Activated naive CD8-positive, alpha-beta T cell treated with anti-CD3 and anti-CD28 coated beads for 36 hours (primary cell): Measurements from ENCODE around the gene FNIP2. TPM values are rescaled to one million over a fixed set of nuclear protein-coding genes. Genes with fewer than 3 reads are reported as not detected.
"Not testable (repeated sequence)": the region's sequence is repeated elsewhere in the genome, so short reads cannot be mapped to it uniquely, and the experiment has no call there.

Source experiments
- DNase-seq: peaks from one replicate; pipeline ENCODE4 v3.0.0; 2021
- H3K27ac Mint-ChIP-seq: one replicate; pipeline ENCODE4 v1.8.0; 2022; ENCODE audit warnings: mild to moderate bottlenecking, moderate library complexity, mixed read lengths
- H3K27me3 Mint-ChIP-seq: one replicate; pipeline ENCODE4 v1.8.0; 2022; ENCODE audit warnings: mild to moderate bottlenecking, mixed read lengths
- H3K36me3 Mint-ChIP-seq: one replicate; pipeline ENCODE4 v1.8.0; 2021; ENCODE audit warnings: mild to moderate bottlenecking, mixed read lengths
- H3K4me1 Mint-ChIP-seq: one replicate; pipeline ENCODE4 v1.8.0; 2021; ENCODE audit warnings: mixed read lengths
- H3K4me3 Mint-ChIP-seq: one replicate; pipeline ENCODE4 v1.8.0; 2022; ENCODE audit warnings: mild to moderate bottlenecking, moderate library complexity, mixed read lengths
- H3K9me3 Mint-ChIP-seq: one replicate; pipeline ENCODE4 v1.8.0; 2022; ENCODE audit warnings: mixed read lengths
- total RNA-seq, 2 experiments: library from RNA; stranded (reverse); gene quantifications; one replicate each; pipeline ENCODE4 v1.2.3, GENCODE V29; 2021

Gene FNIP2
- total RNA-seq, 2 experiments from 2014 or later, result 10.9 to 11.5 TPM

DNA sequence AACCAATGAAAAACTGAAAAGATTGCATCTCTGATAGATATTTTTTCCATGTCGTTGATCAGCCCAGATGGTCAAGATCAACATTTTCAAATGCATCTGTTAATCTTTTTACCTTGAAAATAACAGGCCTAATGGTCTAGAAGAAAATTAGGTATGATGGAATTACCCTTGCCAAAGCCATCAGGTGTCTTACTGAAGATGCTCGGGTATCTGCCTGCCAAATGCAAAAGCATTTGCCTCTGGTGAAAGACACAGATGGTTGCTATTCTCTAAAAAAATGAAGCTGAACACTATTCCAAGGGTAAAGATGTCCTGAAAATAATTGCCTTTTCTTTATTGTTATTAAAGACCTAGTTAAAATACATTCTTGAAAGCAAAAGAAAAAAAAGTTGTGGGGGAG lies 126.0 kb downstream of the FNIP2 start:
- DNase-seq, result no peak
- H3K4me1 Mint-ChIP-seq, result no peaks in the 10 kb centered on the region
- no peak overlapping the region for H3K27ac Mint-ChIP-seq
- H3K36me3 Mint-ChIP-seq, result peaks cover 37% of the 10 kb centered on the region
- H3K27me3 Mint-ChIP-seq, result no peaks in the 10 kb centered on the region
- H3K4me3 Mint-ChIP-seq, result no peak overlapping the region
- peaks cover 14% of the 10 kb centered on the region for H3K9me3 Mint-ChIP-seq

DNA sequence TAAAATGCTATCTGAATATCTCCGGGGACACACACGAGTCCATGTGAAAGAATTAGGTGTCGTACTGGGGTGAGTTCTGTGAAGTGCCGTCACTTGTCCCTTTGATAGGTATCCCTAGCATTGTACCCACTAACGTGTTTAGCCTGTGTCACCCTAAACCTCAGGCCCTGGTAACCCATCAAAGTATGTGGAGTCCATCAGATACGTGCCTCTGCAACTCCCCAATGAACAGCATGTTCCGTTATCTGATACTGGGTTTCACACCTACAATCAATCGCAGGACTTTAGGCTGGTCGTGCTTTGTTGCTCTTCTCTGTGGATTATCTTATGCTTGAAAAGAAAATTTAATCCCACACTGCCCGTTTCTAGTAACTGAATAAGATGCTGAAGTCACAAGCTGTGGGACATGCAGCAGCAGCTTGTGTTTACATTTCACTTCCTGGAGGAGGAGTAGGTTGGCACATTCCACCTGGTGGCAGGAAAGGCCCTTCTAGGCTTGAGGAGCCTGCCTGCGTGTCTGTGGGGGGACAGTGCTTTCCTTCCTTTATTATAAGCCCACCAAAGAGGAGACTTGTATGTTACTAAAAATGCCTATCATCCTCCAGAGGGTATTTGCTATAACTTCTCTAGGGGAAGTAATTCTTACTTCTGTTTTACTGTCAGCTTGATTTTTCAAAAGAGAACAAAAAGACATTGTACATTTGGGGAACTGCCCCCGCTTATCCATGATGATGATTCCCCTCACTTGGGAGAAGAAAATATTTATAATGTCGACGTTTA lies 127.2 kb downstream of the FNIP2 start:
- H3K4me1 Mint-ChIP-seq, result no peaks in the 10 kb centered on the region
- H3K27ac Mint-ChIP-seq, result no peak overlapping the region
- H3K27me3 Mint-ChIP-seq, result no peaks in the 10 kb centered on the region
- no peak overlapping the region for H3K4me3 Mint-ChIP-seq
- DNase-seq, result no peak
- peaks cover 44% of the 10 kb centered on the region for H3K36me3 Mint-ChIP-seq
- peaks cover 14% of the 10 kb centered on the region for H3K9me3 Mint-ChIP-seq

DNA sequence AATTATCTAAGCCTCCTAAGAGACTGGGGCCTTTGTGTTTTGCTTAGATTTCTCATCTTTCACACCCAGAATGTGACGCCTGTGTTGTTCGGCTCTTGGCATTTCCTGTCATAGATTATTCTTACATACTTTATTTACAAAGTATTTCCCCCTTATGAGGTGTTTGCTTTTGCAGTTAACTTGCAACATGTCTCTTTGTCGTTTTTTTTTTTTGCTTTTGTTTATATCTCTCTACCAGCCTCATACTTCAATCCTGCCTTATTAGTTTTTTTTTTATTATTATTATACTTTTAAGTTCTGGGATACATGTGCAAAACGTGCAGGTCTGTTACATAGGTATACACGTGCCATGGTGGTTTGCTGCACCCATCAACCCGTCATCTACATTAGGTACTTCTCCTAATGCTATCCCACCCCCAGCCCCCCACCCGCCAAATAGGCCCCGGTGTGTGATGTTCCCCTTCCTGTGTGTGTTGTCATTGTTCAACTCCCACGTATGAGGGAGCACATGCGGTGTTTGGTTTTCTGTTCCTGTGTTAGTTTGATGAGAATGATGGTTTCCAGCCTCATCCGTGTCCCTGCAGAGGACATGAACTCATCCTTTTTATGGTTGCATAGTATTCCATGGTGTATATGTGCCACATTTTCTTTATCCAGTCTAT lies 127.9 kb downstream of the FNIP2 start:
- not testable (repeated sequence) for H3K27me3 Mint-ChIP-seq, H3K4me3 Mint-ChIP-seq, H3K4me1 Mint-ChIP-seq, H3K27ac Mint-ChIP-seq, DNase-seq
- Mint-ChIP-seq H3K36me3 (peaks cover 50% of the 10 kb centered on the region), H3K9me3 (peaks cover 14% of the 10 kb centered on the region)

DNA sequence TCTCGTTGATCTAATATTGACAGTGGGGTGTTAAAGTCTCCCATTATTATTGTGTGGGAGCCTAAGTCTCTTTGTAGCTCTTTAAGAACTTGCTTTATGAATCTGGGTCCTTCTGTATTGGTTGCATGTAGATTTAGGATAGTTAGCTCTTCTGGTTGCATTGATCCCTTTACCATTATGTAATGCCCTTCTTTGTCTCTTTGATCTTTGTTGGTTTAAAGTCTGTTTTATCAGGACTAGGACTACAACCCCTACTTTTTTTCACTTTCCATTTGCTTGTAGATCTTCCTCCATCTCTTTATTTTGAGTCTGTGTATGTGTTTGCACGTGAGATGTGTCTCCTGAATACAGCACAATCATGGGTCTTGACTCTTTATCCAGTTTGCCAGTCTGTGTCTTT lies 131.6 kb downstream of the FNIP2 start:
- H3K36me3 Mint-ChIP-seq, result peaks cover 63% of the 10 kb centered on the region
- not testable (repeated sequence) for H3K27ac Mint-ChIP-seq, H3K4me3 Mint-ChIP-seq, DNase-seq, H3K27me3 Mint-ChIP-seq, H3K4me1 Mint-ChIP-seq
- peaks cover 14% of the 10 kb centered on the region for H3K9me3 Mint-ChIP-seq

DNA sequence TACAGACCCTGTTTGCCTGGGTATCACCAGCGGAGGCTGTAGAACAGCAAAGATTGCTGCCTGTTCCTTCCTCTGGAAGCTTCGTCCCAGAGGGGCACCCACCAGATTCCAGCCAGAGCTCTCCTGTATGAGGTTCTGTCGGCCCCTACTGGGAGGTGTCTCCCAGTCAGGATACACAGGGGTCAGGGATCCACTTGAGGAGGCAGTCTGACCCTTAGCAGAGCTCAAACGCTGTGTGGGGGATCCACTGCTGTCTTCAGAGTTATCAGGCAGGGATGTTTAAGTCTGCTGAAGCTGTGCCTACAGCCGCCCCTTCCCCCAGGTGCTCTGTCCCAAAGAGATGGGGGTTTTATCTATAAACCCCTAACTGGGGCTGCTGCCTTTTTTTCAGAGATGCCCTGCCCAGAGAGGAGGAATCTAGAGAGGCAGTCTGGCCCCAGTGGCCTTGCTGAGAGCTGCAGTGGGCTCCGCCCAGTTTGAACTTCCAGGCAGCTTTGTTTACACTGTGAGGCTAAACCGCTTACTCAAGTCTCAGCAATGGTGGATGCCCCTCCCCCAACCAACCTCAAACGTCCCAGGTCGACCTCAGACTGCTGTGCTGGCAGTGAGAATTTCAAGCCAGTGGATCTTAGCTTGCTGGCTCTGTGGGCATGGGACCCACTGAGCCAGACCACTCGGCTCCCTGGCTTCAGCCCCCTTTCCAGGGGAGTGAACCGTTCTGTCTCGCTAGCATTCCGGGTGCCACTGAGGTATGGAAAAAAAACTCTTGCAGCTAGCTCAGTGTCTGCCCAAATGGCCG lies 133.7 kb downstream of the FNIP2 start:
- not testable (repeated sequence) for DNase-seq, H3K9me3 Mint-ChIP-seq, H3K27ac Mint-ChIP-seq, H3K4me3 Mint-ChIP-seq, H3K4me1 Mint-ChIP-seq, H3K27me3 Mint-ChIP-seq
- H3K36me3 Mint-ChIP-seq, result peaks cover 55% of the 10 kb centered on the region

DNA sequence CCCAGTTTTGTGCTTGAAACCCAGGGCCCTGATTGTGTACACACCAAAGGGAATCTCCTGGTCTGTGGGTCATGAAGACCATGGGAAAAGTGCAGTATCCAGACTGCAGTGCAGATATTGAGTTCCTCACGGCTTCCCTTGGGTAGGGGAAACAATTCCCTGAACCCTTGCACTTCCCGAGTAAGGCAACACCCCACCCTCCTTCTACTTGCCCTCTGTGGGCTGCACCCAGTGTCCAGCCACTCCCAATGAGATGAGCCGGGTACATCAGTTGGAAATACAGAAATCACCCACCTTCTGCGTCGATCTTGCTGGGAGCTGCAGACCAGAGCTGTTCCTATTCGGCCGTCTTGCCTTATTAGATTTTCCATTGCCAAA lies 134.2 kb downstream of the FNIP2 start:
- Mint-ChIP-seq H3K9me3 (peaks cover 7% of the 10 kb centered on the region), H3K4me3 (no peak overlapping the region), H3K4me1 (peaks cover 6% of the 10 kb centered on the region), H3K36me3 (peaks cover 49% of the 10 kb centered on the region), H3K27ac (no peak overlapping the region), H3K27me3 (no peaks in the 10 kb centered on the region)
- DNase-seq, result no peak

DNA sequence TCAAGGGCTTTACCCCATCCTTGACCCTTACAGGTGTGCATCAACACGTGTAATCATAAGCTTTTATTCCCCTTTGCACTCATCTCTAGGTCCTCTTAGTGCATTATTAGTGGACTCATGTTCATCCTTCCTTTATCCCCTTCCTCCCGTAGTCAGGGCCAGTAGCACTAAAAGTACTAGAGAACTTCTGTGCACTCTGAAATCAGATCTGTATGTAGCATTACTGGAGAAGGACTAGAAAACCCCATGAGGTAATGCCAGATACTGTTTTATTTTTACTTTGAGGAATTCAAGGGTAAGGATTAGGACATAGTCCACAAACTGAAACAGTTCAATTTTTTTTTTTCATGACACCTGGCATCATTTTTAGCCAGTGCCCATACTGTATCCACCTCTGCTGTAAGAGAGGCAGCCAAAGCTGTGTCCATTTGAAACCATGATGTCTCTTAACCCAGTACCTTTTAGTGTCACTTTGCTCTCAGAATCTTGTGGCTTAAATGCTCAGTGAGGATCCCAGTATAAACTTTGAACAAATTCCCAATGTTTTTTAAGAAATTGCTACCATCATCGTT lies 134.7 kb downstream of the FNIP2 start:
- H3K9me3 Mint-ChIP-seq, result peaks cover 3% of the 10 kb centered on the region
- peaks cover 45% of the 10 kb centered on the region for H3K36me3 Mint-ChIP-seq
- peaks cover 6% of the 10 kb centered on the region for H3K4me1 Mint-ChIP-seq
- no peaks in the 10 kb centered on the region for H3K27me3 Mint-ChIP-seq
- H3K4me3 Mint-ChIP-seq, result no peak overlapping the region
- no peak for DNase-seq
- H3K27ac Mint-ChIP-seq, result no peak overlapping the region

DNA sequence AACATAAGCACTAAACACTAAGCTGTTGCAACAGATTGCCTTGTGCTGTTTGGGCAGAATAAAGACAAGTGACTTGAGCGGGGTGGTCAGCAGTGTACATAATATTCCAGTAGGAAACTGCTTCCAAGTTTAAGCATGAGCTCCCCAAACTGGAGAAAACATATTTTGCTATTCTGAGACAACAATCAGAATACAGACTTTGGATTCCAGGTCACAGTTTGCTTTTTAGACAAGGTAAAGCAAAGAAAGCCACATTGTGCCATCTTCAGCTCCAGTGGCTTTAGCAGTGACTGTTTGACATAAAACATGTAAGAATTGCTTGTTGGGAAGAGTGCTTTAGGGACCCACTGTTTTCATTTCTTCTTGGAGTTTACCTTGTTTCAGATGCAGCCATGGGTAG lies 136.0 kb downstream of the FNIP2 start:
- no peak overlapping the region for H3K27ac Mint-ChIP-seq
- DNase-seq, result no peak
- no peaks in the 10 kb centered on the region for H3K9me3 Mint-ChIP-seq
- H3K4me1 Mint-ChIP-seq, result peaks cover 6% of the 10 kb centered on the region
- no peaks in the 10 kb centered on the region for H3K27me3 Mint-ChIP-seq
- no peak overlapping the region for H3K4me3 Mint-ChIP-seq
- H3K36me3 Mint-ChIP-seq, result peaks cover 33% of the 10 kb centered on the region

DNA sequence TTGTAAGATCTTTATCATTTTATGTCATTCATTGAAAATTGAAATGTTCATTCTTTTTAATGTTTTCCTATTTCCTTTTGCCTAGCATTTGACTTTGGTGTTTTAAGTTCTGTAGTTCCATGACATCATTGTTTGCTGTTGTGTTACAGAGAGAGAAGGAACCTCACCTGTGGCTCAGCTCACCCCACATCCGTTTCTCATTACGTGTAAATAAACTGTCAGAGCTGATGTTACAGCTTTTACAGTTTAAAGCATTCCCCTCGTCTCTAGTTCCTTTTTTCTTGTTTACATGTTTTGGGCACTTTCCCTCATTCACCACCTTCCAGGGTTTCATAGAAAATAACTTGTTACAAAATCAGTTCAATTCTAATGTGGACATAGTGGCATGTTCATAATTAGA lies 137.2 kb downstream of the FNIP2 start:
- Mint-ChIP-seq H3K27me3 (no peaks in the 10 kb centered on the region), H3K27ac (no peak overlapping the region), H3K4me1 (peaks cover 8% of the 10 kb centered on the region), H3K9me3 (no peaks in the 10 kb centered on the region), H3K4me3 (no peak overlapping the region), H3K36me3 (peaks cover 24% of the 10 kb centered on the region)
- no peak for DNase-seq

DNA sequence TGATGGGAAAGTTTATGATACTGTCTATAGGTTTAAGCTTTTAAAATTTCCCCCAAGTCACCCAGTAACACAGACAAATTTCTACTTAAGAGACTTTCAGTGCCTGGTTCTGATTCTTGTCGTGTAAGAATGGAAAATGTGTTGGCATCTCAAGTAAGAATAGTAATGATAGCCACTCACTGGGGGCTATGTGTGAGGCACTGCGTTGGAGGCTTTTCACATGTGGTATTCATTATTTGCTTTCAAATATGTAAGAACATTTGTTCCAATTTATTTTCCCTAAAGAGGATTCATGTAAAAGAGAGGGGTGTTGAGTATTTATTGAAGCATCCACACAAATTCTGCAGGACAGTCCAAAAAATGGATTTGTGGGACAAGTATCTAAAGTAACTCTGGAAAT lies 143.6 kb downstream of the FNIP2 start:
- Mint-ChIP-seq H3K4me1 (peaks cover 5% of the 10 kb centered on the region), H3K27me3 (peaks cover 1% of the 10 kb centered on the region), H3K36me3 (peaks cover 2% of the 10 kb centered on the region), H3K27ac (no peak overlapping the region), H3K4me3 (no peak overlapping the region), H3K9me3 (peaks cover 1% of the 10 kb centered on the region)
- no peak for DNase-seq

DNA sequence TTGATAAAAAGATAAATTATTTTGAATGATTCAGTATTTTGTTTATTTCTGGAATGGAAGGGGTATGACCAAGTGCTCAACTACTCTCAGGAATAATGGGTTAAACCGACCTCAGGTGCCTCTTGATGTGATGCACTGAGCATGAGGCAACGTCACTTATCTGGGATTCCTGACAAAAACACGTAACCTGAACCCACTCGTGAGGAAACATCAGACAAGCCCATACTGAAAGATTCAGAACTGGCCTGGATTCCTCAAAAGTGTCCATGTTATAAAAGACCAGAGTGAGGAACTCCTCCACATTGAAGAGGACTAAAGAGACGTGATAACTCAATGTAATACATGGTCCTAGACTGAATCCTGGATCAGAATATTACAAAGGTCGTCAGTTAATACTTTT lies 144.0 kb downstream of the FNIP2 start:
- peaks cover 2% of the 10 kb centered on the region for H3K9me3 Mint-ChIP-seq
- peaks cover 2% of the 10 kb centered on the region for H3K36me3 Mint-ChIP-seq
- DNase-seq, result no peak
- no peak overlapping the region for H3K27ac Mint-ChIP-seq
- peaks cover 3% of the 10 kb centered on the region for H3K27me3 Mint-ChIP-seq
- H3K4me1 Mint-ChIP-seq, result peaks cover 5% of the 10 kb centered on the region
- no peak overlapping the region for H3K4me3 Mint-ChIP-seq

DNA sequence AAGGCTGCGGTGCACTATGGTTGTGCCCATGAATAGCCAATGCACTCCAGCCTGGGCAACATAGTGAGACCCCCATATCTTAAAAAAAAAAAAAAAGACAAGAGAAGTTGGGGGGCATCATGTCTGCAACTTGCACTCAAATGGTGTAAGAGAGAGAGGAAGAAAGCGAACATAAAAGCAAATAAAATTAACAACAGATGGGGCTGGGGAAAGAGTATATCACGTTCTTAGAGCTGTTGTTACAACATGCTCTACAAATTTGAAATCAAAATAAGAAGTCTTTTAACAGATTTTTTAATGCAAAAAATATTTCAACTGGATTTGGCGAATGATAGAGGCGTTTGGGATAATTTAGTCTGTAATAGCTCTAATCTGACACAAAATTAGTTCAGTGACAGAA lies 144.9 kb downstream of the FNIP2 start:
- no peak for DNase-seq
- Mint-ChIP-seq H3K9me3 (peaks cover 2% of the 10 kb centered on the region), H3K36me3 (peaks cover 2% of the 10 kb centered on the region), H3K4me3 (no peak overlapping the region), H3K27me3 (peaks cover 3% of the 10 kb centered on the region), H3K27ac (no peak overlapping the region), H3K4me1 (peaks cover 5% of the 10 kb centered on the region)

DNA sequence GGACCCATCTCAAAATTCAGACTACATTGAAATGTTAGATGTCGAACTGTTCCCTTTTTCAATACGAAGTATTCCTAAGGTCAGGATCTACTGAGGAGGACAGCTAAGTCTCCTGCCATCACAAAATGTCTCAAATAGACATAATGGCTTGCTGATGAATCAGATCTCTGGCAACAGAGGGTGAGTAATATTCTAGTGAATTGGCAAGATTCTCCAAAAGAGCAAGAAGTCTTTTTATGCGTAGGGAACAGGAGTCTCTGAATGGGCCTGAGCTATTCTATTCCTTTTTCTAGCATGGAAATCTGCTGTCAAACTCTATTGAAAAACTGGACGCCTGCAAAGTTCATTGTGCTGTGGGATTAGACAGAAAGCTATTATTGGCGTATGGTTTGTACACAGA lies 145.4 kb downstream of the FNIP2 start:
- Mint-ChIP-seq H3K36me3 (peaks cover 2% of the 10 kb centered on the region), H3K27ac (no peak overlapping the region), H3K27me3 (peaks cover 3% of the 10 kb centered on the region), H3K9me3 (peaks cover 2% of the 10 kb centered on the region), H3K4me3 (no peak overlapping the region), H3K4me1 (peaks cover 5% of the 10 kb centered on the region)
- DNase-seq, result no peak

DNA sequence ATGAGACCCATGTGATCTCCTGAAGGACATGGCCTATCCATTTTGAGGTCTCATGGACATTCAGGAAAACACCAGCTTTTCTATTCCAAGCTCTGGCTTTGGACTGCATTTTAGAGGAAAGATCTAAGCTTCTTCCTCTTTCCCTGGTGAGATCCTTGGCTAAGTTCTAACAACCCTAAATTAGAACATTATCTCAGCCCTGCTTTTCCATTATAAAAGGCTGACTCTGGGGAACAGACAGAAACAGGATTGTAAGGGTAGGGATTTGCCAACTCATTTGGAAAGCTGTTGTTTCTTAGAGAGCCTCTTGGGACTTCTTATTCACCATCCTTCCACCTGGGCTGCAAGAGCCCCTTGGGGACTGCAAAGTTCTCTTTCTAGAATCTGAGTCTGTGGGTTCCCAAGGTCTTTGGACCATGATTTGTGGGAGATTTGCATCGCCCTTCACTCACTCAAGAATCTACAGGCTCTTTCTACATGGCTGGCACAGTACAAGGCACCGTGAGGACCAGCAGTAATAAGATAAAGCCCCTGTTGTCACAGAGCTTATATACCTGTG lies 146.9 kb downstream of the FNIP2 start:
- no peak for DNase-seq
- Mint-ChIP-seq H3K4me3 (no peak overlapping the region), H3K27ac (no peak overlapping the region), H3K9me3 (peaks cover 9% of the 10 kb centered on the region), H3K4me1 (peaks cover 3% of the 10 kb centered on the region), H3K27me3 (peaks cover 3% of the 10 kb centered on the region), H3K36me3 (peaks cover 4% of the 10 kb centered on the region)

DNA sequence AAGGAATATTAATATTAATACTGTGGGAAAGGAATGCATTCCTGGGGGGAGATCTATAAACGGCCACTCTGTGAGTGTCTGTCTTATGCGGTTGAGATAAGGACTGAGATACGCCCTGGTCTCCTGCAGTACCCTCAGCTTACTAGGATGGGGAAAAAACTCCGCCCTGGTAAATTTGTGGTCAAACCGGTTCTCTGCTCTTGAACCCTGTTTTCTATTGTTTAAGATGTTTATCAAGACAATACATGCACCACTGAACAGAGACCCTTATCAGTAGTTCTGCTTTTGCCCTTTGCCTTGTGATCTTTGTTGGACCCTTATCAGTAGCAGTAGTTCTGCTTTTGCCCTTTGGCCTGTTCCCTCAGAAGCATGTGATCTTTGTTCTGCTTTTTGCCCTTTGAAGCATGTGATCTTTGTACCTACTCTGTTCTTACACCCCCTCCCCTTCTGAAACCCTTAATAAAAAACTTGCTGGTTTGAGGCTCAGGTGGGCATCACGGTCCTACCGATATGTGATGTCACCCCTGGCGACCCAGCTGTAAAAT lies 151.7 kb downstream of the FNIP2 start:
- H3K27ac Mint-ChIP-seq, DNase-seq, H3K36me3 Mint-ChIP-seq, H3K27me3 Mint-ChIP-seq, H3K4me3 Mint-ChIP-seq, H3K4me1 Mint-ChIP-seq: not testable (repeated sequence)
- peaks cover 21% of the 10 kb centered on the region for H3K9me3 Mint-ChIP-seq
